Measurements from ENCODE around the gene HK1.
A peak's percentile ranks its signal among the peaks of the same experiment; 100 is the strongest.

Gene HK1

DNA sequence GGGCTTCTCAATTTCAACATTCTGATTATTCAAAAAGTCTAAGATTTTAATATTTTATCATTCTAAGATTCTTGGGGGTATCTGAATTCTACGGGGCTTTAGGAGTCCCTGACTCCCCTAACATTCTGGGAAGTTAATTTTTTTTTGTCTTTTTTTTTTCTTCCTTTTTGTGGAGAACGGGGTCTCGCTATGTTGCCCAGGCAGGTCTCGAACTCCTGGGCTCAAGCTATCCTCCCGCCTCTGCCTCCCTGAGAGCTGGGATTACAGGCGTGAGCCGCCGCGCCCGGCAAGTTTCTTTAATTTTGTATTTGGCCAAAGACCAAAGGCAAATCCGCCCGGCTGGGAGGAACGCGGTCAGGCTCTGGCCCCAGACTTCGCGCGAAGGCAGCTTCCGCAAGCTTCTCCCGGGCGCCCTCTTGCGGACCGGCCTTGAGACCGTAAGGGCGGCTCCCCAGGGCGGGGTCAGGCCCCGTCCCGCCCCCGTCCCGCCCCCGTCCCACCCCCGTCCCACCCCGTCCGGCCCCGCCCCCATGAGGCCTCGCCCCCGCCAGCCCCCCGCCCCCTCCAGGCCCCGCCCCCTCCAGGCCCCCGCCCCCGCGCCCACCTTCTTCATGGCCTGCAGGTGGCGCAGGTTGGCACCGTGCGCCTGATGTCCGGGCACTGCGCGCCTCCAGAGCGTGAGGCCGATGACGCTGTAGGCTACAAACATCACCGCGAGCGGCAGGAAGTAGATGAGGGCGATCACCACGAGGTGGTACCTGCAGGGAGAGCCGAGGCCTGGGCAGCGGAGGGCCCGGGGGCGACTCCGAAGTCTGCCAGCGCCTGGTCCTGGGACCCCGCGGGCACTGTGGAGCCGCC is 130.3 kb downstream of the HK1 start:
- peak; percentile 88 for DNase-seq

DNA sequence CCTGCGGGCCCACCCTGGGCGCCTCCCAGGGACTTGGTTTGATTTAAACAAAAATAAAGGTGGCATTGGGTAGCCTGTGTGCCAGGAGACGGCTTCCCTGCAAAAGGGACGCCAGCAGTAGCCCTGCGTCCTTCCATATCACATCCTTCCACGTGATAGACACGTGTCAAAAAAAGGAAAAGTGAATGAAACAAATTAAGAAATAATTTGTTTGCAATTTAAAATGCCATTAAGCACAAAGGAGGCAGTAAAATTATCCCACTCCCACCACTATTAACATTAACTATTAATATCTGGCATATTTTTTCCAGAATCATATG is 130.8 kb downstream of the HK1 start:
- DNase-seq, result no peak

DNA sequence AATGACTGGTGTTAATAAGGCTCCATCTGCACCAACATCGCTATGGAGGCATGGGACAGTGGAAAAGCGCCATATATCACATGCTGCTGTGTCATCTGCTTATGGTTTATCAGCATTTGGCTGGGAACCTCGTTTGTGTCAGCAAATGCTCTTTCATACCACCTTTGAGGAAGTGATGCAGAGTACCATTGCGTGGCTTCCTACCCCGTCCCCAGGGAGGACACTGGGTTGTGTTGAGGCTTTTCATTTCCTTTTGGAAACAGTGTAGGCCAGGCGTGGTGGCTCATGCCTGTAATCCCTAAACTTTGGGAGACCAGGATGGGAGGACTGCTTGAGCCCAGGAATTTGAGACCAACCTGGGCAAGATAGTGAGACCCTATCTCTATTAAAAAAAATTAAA is 131.7 kb downstream of the HK1 start:
- DNase-seq, result no peak

DNA sequence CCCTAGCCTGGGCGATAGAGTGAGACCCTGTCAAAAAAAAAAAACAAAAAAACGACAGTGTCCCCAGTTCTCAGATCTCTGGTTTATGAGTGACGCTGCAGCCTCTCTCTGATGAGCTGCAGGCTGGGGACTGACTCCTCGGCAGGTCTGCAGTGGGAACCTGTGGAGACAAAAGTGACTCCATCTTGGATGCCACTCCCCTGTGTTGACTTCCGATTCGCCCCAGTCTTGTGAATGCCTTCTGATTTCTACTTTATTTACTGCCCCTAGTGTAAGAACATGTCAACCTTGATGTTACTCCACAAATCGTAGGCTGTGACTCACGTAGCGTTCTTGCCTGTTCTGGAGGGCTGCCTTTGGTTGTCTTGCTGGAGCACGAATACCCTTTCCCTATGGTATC is 132.2 kb downstream of the HK1 start:
- no peak for DNase-seq

DNA sequence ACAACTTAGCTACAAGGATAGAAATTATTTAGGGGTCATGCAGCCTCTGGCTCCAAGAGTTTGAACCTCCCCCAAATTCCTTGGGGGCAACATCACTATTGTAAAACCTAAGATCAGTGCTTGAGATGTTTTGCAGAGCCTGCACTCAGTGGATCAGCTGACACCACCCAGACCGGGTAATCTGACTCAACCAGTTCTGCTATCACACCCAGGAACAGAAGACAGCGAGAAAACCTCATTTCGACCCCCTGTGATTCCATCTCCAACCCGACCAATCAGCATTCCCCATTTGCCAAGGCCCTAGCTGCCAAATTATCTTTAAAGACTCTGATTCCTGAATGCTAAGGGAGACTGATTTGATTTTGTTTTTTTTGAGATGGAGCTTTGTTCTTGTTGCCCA is 133.2 kb downstream of the HK1 start:
- no peak for DNase-seq

DNA sequence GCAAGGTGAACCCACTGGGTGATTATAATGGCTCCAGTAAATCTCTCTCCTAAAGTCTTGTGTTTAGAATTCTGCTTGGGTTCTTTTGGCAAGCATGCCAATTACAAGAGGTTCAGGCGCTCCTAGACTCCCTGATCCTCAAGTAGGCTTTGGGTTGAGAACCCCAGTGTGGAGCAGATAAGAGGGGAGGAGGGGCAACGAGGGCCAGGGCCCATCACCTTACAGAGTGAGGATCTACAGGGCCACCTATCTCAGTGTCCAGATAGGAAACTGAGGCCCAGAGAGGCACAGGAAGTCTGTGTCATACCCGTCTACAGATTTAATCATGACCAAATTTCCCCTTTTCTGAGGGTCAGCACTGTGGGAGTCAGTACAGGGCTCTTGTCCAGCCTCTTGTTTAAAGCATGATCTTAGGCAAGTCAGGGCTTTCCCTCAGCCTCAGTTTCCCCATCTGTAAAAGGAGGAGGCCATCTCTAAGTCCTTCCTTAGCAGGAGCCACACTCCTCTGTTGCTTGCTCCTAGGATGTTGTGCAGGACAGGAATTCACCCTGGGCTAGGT is 134.0 kb downstream of the HK1 start:
- DNase-seq, result no peak

DNA sequence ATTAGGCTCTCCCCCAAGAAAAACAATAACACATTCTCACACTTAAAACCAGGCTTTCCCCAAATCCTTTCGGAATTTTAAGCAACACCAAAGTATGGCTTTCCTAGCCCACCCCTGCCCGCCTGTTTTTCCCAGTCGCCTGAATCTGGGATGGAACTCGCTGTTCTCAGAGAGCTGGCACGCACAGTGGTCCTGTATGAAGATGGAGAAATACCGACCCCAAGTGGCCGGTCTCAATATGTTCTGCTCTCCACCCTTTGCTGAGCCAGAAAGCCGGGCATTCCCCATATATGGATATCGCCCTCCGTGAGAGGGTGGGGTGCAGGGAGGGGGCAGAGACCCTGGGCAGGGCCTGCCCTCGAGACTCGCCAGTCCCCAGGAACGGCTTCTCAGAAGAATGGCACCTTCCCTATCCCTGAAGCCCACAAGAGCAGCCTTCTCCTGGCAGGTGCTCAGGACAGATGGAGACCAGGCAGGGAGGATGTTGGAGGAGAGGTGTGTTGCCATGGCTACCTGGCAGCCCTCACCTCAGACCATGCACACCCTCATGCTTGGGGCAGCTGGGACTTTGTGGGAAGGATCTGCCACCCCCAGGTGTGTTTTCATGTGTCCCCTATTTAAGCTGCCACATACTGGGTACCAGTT is 135.0 kb downstream of the HK1 start:
- DNase-seq, result no peak

DNA sequence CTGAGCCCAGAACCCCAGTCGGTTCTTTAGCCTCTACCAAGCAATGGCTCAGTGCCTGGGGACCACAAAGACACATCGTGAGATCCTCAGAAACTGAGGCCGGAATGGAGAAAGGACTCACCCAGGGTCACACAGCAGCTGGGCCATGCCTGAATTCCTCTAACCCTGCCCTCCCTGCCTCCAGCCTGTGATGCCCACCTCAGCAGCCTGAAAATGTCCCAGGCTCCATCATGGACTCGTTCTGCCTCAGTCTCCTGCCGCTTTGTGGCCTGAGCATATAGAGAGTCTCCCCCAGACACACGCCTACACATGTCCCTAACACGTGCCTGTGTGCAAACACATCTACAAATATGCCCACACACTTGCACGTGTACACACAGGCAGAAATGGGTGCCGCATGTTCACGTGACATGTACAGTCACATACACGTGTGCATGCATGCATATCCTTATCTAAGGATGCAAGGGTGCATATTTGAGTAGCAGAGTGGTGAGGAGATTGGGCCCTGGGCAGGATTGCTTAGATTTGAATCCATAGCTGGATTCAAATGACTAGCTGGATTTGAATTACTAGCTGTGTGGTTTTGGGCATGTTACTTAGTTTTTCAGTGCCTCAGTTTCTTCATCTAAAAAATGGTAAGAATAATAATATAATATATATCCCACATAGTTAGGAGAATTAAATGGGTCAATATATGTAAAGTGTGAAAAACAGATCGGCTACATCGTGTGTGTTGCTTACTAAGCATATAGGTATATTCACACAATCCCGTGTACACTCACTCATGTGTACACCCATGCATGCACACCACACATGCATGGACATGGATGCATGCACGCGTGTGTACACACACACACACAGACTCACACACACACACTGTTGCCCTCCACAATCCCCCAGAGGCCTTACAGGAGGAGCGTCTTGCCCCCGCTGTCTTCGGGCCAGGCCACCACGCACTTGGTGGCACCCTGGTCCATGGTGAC is 136.0 kb downstream of the HK1 start:
- DNase-seq, result no peak

DNA sequence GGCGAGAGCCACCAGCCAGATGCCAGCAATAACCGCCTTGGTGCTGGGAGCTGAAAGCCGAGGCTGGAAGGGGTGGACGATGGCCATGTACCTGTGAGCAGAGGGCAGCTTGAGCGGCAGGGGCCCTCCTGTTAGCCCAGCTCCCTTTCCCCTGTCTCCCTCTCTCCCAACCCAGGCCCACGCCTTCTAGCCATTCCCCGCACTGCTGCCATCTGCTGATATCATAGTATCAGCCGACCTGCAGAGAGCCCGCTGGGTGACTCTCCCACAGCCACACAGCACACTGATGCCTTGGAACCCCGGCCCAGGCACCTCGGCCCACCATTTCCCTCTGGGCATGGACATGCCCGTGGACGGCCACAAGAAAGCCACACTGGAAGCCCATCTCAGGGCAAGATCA is 136.8 kb downstream of the HK1 start:
- DNase-seq, result no peak

DNA sequence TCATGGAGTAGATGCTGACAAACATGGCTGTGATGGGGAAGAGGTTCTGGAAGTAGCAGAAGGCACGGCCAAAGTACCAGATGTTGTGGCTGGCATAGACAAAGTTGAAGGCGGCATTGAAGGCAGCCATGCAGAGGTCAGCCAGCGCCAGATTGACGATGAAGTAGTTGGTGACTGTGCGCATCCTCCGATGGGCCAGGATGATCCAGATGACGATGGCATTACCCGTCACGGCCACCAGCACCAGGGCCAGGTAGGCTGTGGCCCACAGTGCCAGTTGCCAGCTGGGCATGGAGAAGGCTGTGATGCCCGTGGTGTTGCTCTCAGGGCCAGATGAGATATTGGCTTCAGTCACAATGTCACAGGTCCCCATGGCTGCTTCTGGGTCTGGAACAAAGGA is 137.7 kb downstream of the HK1 start:
- DNase-seq, result no peak

DNA sequence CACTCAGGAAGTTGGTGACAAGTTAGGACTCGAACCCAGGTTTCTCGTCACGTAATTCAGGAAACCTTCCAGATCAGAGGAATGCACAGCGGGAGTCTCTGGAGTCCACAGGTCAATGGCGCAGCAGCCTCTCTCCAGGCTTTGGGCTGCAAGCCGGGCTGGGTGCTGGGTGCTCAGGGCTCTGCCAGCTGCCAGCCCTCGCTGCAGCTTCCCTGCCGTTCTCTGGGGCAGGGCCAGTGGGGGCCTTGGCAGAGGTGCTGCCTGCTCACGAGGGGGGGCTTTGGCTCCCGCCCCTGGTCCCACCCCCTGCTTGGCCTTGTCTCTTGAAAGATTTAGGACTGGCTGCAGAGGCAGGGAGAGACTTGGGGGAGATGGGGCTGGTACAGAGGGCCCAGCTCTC is 138.4 kb downstream of the HK1 start, which contains the start of gene TACR2:
Gene TACR2, minus strand, starts transcription at position 224 of the 400 bp plus-strand sequence. CDS start 595 bp downstream, outside the sequence.
- DNase-seq, result no peak

DNA sequence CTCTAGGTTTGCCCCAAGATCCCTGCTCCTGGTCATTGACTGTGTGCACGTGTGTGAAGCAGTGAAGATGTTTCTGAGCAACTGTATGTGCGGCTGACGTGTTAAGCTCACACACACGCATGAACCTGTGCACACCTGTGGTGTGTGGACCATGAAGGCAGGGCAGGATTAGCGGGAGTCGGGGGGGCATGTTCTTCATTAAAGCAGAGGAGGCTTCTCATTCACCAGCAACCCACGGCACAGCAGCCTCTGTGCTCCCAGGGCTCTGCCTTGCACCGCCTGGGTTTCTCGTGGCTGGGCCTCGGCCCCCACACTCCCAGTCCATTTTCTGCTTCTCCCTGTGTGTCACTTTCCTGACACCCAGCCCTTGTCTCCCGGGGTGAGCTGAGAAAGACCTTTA is 139.2 kb downstream of the HK1 start:
- DNase-seq, result no peak

DNA sequence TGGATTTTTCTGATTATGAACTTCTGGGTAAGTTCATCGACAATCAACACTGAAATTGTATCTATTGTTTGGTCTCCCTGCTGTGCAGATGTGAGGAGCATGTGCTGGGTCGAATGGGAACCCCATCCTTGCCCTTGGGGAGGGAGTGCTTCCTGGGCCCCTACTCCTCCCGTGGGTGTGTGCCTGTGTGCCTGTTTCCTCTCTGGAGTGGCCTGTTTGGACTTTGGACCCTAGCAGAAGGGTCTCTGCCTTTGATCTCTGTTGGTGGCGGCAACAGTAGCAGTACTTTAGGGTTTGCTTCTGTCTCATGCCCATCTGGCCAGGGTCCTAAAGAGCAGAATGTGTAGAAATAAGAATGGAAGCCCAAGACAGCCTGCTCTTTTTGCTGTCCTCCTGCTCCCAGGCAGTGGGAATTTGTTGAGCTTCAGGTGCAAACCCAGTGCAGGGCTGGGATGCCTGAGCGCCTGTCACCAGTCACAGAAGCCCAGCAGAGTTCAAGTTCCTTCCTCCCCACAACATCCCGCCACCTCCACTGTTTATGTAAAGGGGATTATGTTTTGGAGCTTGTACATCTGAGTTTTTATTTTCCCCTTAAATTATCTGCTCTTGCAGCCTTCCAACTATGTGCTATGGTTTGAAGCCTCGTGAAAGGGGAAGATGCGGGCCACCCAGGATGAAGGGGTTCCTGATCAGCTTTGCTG is 139.9 kb downstream of the HK1 start:
- no peak for DNase-seq

DNA sequence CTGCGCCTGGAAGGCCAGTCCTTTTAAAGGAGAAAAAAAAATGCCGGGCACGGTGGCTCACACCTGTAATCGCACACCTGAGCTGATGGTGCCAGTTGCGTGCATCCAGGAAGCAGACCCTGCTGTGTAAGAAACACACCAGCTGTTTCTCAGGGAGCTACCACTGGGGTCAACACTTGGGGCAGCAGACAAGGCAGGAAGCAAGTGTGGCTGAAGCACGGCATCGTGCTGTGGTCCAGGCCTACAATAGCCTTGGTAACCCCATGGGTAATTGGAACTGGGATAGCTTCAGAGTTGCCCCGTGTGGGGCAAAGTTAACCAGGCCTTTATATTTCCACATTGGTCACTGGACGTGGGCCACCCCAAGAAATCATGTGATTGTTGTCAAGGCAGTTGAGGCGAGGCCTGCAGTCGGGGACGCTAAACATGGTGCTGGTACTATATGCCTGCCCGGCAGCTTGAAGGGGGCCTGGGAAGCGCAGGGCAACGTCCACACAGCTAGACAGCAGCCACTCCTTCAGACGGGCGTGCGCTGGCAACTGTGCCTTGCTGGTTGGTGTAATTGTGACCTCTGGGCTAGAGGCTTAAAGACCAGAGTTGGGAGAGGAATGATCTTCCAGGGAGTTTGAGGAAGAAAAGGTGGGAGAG is 140.9 kb downstream of the HK1 start:
- DNase-seq, result no peak

DNA sequence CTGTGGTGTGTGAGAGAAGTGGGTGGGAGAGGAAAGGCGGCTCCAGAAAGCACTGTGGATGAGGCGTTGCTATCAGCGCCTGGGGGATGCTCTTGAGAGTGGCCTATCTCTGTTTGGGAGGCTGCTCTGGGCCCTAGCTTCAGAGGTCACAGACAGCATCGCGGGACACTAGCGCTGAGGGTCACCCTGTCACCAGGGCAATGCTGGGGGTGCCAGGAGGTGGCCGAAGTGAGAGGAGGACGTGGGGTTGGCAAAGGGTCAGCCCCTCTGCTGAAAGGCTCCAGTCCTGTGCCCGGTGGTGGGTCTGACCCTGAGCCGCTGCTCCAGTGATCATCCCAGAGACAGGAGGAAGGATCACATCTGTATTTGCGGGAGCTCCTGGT is 141.4 kb downstream of the HK1 start:
- no peak for DNase-seq

DNA sequence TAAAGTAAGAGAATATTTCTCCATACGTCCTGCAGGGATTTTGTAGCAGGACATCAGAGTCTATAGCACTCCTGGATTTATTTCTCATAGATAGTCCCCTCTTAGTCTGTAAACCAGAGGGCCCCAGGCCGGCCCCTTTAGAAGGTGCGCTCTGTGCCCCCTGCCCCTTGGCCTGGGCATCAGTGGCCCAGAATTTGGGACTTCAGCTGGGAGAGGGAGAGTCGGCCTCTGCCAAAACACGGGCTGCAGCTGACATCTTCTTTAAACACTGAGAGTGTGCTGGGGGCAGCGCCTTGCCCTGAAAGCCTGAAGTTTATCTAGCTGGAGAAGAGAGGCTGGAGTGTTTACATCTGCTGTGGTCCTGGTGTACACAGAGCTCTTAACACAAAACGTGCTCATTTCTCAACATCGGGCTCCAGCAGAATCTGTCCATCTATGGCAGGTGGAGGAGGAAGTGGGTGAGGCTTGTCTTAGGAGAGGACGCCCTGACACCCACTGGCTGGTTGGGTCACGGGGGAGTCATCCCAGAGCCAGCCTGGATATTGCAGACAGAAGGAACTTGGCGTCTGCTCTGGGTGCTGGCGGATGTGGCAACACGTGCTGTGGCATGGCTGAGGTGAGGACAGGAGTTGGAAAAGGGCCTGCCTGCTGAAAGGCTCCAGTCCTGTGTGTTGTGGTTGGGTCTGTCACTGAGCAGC is 143.5 kb downstream of the HK1 start:
- DNase-seq, result no peak

DNA sequence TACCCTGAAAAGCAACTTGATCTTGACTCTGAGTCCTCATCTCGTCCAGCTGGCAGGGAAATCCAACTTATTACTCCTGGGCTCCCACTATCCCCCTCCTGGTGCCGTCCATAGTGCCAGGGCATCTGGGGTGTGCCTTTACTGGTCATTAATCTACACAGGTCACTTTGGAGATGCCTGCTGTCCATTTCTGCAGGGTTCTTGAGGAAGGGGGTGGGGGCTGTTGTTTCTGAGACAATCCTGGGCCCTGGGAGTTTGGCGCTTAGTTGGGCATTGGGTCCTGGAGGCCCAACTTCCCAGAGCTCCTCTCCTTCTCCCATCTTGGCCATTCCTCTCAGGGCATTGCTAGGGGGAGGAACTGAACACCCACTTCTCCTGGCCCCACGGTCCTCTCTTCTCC is 144.4 kb downstream of the HK1 start:
- no peak for DNase-seq

DNA sequence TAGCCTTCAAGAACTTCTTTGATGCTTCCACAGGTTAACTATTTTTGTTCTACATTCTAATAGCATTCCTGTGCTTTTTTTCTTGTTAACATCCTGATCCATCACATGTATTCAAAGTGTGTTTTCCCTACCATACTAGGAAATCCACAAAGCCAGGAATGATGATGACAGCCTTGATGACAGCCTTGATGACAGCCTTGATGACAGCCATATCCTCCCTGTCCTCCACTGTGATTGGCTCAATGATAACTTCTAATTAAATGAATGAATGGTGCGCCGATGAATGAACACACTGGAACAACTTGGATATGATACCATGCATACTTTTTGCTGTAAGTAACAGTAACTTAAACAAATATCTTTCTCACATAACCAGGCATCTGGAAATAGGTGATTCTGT is 146.7 kb downstream of the HK1 start:
- DNase-seq, result no peak

DNA sequence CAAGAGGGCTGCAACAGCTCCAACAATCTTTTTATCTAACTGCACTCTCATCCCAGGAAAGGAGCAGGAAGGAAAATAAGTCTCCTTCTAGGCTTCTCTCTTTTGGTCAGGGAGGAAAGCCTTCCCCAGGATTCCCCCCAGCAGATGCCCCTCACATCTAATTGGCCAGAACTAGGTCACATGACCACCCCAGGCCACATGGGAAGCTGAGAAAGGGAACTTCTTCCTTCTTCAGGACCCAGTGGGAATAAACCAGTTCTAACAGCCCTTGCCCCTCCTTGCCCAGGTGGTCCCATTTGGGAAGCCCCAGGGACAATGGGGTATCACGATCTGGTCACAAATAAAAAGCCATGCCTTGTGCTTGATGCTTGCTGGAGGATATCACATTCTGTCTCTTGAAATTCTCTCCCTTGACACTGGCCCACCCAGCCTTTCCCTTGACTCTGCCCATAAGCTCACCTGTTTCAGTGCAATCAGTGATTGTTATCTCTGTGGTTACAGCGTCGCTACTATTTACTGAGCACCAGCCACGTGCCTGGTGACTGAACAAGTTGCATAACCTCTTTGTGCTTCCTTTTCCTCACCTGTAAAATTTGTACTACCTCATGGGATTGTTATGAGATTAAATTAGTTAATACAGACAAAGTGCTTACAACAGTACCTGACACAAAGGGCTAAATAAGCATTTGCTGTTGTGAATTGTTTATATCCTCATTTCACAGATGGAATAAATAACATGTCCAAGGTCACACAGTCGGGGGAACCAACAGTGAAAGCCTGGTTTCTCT is 147.4 kb downstream of the HK1 start:
- no peak for DNase-seq

DNA sequence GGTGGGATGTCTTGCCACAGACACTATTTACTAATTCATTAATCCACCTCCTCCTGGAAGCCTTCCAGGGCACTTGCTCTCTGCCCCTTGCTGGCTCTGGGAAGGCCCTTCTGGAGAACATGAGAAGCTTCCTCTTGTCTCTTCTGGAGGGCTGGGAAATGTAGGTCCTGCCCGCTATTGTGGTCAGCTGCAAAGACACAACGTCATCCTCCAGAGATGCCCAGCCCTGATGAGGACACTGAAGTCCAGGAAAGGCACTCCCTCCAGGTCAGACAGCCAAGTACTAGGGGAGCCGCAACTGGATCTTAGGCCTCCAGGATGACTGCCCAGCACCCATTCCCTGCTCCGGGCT is 148.1 kb downstream of the HK1 start:
- DNase-seq, result no peak

DNA sequence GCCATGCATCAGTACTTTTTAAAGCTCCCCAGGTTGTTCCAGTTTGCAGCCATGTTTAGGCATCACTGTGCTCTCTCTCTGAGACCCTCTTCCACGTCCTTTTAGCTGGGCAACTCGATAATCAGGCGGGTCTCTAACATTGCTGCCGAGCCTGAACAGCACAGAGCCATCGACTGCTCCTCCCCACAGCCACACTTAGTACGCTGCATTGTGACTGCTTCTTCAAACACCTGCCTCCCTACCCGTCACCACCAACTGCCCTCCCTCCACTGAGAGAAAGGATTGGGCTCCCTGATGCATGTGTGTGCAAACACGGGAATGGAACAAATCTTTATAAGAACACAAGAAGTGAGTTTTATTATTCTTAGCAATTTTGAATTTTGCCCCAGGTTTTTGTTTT is 149.9 kb downstream of the HK1 start:
- no peak for DNase-seq

All from activated naive CD4-positive, alpha-beta T cell treated with anti-CD3 and anti-CD28 coated beads, Interleukin-2, amount 50 U/mL, for 16 hours (primary cell).